Measurements from ENCODE around the gene MEGF11. TPM values are rescaled to one million over a fixed set of nuclear protein-coding genes. Genes with fewer than 3 reads are reported as not detected.

MEGF11 gene
- total RNA-seq, 4 donors from 2014 or later: 0.20 TPM; not detected in 3

GRCh38 chr15:65919353-65919752 lies 334.2 kb downstream of the MEGF11 start:
- Histone ChIP-seq H3K4me1 (peaks cover 0 to 8% of the 10 kb centered on the region in 2 donors), H3K9me3 (no peaks in the 10 kb centered on the region), H3K27me3 (no peaks in the 10 kb centered on the region), H3K36me3 (no peaks in the 10 kb centered on the region), H3K27ac (no peak overlapping the region), H3K4me3 (replicated peaks in 1 of 3) (no peak overlapping the region)
- TF ChIP-seq, protein P1, sequence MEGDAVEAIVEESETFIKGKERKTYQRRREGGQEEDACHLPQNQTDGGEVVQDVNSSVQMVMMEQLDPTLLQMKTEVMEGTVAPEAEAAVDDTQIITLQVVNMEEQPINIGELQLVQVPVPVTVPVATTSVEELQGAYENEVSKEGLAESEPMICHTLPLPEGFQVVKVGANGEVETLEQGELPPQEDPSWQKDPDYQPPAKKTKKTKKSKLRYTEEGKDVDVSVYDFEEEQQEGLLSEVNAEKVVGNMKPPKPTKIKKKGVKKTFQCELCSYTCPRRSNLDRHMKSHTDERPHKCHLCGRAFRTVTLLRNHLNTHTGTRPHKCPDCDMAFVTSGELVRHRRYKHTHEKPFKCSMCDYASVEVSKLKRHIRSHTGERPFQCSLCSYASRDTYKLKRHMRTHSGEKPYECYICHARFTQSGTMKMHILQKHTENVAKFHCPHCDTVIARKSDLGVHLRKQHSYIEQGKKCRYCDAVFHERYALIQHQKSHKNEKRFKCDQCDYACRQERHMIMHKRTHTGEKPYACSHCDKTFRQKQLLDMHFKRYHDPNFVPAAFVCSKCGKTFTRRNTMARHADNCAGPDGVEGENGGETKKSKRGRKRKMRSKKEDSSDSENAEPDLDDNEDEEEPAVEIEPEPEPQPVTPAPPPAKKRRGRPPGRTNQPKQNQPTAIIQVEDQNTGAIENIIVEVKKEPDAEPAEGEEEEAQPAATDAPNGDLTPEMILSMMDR (IDR thresholded peaks at IDR 0.05): no peak
- no peak for TF ChIP-seq POLR2A (IDR thresholded peaks at IDR 0.05)
- intact Hi-C loops (cut with DNase I): no loop called here
- WGBS, 2 donors: 94 to 95% methylated on average over 9 of the region's 9 CpGs
- DNase-seq: no peak

- no peaks in the 10 kb centered on the region for H3K27me3 ChIP-seq
- DNase-seq: no peak
- H3K9me3 ChIP-seq: no peaks in the 10 kb centered on the region
- peaks cover 0 to 8% of the 10 kb centered on the region in 2 donors for H3K4me1 ChIP-seq
- H3K27ac ChIP-seq: no peak overlapping the region
- no peaks in the 10 kb centered on the region for H3K36me3 ChIP-seq
- 96 to 99% methylated on average over 5 of the region's 5 CpGs for WGBS, 2 donors
- intact Hi-C loops (cut with DNase I): no loop called here
- TF ChIP-seq, protein P1 (IDR thresholded peaks at IDR 0.05): no peak
- TF ChIP-seq POLR2A (IDR thresholded peaks at IDR 0.05): no peak
- no peak overlapping the region for H3K4me3 ChIP-seq (replicated peaks in 1 of 3)
Measured at GRCh38 chr15:65918945-65919344, 334.6 kb downstream of the MEGF11 start.

GRCh38 chr15:65918357-65918920 lies 335.1 kb downstream of the MEGF11 start:
- WGBS, 2 donors: 88 to 95% methylated on average over 3 of the region's 3 CpGs
- intact Hi-C loops (cut with DNase I): no loop called here
- Histone ChIP-seq H3K4me1 (peaks cover 0 to 8% of the 10 kb centered on the region in 2 donors), H3K4me3 (replicated peaks in 1 of 3) (no peak overlapping the region), H3K27me3 (no peaks in the 10 kb centered on the region), H3K36me3 (no peaks in the 10 kb centered on the region), H3K27ac (no peak overlapping the region), H3K9me3 (no peaks in the 10 kb centered on the region)
- no peak for DNase-seq
- TF ChIP-seq, protein P1 (IDR thresholded peaks at IDR 0.05): no peak
- no peak for TF ChIP-seq POLR2A (IDR thresholded peaks at IDR 0.05)

GRCh38 chr15:65917936-65918335 lies 335.6 kb downstream of the MEGF11 start:
- no peaks in the 10 kb centered on the region for H3K9me3 ChIP-seq
- H3K27me3 ChIP-seq: no peaks in the 10 kb centered on the region
- TF ChIP-seq, protein P1 (IDR thresholded peaks at IDR 0.05): no peak
- no peak for TF ChIP-seq POLR2A (IDR thresholded peaks at IDR 0.05)
- H3K4me3 ChIP-seq (replicated peaks in 1 of 3): no peak overlapping the region
- 97 to 100% methylated on average over 2 to 4 of the region's 4 CpGs for WGBS, 2 donors
- no peak overlapping the region for H3K27ac ChIP-seq
- DNase-seq: no peak
- intact Hi-C loops (cut with DNase I): no loop called here
- H3K4me1 ChIP-seq: peaks cover 0 to 8% of the 10 kb centered on the region in 2 donors
- H3K36me3 ChIP-seq: no peaks in the 10 kb centered on the region

DNA sequence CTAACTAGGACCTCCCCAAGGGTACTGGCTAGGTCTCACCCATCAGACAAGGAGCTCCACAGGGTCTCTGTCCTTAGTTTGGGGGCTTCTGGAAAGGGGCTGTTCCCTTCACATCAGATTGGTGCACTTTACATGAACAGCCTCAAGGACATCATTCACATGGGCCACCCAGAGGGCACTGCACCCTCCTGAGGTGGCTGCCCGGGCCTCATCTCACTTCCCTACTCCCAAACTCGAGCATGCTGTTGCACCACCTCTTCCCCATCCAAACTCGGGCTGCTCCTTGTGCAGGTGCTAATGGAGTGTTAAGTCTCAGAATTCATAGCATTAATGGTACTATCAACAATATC lies 336.2 kb downstream of the MEGF11 start:
- Histone ChIP-seq H3K27ac (no peak overlapping the region), H3K9me3 (no peaks in the 10 kb centered on the region), H3K27me3 (no peaks in the 10 kb centered on the region), H3K4me1 (peaks cover 0 to 8% of the 10 kb centered on the region in 2 donors), H3K4me3 (replicated peaks in 1 of 3) (no peak overlapping the region), H3K36me3 (no peaks in the 10 kb centered on the region)
- no peak for TF ChIP-seq POLR2A (IDR thresholded peaks at IDR 0.05)
- TF ChIP-seq, protein P1 (IDR thresholded peaks at IDR 0.05): no peak
- no peak for DNase-seq
- WGBS, 2 donors: 71 to 80% methylated on average over 3 of the region's 3 CpGs
- intact Hi-C loops (cut with DNase I): no loop called here
